Retina (tissue), 1 donor: ENCODE results near the gene TNIP1.
A peak's percentile ranks its signal among the peaks of the same experiment; 100 is the strongest.

Experiments
- DNase-seq: peaks from one replicate; pipeline ENCODE4 v3.0.0-alpha.2; 2016

TNIP1 gene

DNA sequence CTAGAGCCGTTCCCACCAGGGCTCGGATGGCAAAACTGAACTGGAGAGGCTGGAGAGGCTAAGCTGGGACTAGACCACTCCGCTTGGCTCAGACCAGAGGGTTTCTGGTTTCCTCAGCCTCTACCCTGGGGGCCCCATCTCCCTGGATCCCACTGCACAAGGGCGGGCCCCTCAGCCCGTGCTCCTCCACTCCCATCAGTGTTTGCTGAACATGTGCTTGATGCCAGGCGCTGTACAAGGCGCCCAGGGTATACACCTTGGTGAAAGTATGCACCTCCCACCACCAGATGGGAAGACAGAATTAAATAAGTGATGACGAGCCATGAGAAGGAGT, 42.5 kb downstream of the TNIP1 start:
- DNase-seq, result no peak

DNA sequence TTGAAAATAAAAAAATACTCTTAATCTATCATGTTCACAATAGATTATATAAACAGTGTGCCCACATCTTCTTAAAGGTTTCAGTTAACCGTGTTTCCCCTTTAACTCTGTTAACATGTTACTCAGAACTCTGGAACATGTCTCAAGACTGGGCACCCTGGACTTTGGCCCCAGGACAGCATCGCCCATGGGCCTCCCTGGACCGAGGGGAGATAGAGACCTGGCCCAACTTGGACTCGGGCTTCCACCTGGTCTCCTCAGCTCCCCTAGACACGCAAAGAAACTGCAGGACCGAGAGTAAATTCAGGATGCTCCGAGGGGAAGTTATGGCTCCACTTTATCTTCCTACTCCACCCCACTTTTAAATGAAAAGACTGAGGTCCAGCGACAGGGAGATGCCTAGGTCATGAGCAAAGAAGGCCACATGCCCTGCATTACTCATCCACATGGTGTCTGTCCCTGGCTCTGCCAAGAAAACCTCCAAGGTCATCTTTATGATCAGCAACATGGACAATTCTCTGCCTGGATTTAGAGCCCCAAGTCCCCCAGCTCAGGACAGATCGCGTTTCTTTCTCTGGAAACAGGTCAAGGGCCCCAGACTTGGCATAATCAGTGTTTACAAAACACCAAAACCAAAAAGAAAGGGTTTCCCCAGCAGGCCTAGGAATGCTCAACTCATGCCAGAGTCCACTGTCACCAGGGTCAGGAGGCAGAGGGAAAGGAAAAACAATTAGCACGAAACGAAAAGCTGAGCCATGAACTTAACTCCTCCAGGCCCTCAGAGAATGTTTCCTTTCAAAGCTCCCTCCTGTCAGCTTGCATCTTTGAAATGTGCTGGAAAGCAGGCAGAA, 43.0 kb downstream of the TNIP1 start:
- DNase-seq, result no peak

DNA sequence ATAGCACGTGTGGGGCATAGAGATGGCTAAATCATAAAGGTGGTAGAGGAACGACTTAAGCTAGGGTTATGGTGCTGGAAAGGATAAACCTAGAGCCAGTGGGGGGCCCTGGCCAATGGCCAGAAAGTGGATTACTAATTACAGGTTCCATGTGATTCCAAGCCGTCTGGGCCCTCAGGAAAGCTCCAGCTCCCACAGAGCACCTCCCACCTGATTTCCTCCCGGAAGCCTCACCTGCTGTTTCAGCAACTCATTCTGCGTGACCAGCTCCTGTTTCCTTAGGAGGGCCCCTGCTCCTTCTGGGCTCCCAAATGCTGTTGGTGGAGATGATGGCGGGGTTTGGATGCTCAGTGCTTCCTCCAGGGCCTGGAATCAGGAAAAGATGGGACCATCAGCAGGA, 44.3 kb downstream of the TNIP1 start:
- DNase-seq, result no peak

- DNase-seq, result no peak
Measured at GRCh38 chr5:151034422-151035379, 46.1 kb downstream of the TNIP1 start.

DNA sequence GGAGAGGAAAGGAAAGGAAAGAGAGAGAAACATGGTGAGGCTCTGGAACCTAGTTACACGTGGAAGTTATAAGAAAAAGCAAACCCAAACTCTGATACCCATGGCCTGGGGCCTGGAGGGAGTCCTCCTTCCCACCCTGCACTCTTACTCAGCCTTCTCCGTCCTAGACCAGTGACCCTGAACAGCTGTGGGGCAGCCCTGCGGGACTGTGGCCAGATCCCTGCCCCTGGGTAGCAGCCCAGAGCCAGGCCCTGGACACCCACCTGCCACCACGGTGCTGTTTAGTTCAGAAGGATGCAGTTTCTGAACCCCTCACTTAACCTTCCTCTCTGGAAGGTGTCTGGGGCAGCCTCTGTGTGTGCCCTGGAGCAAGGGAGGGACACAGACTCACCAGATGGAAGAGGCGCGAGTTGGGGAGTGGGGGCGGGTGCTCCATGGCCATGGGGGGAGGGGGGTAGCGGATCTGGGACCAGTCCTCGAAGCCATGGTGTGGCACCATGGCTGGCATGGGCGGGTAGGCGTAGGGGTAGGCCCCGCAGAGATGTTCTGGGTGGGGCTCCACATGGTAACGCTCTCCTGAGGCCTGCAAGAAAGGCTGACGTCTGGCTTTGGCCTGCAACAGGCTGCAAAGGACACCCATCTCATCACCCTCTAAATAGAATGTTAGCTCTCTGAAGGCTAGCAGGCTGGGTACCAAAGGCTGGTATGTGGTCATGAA, 47.5 kb downstream of the TNIP1 start:
- DNase-seq, result no peak

- no peak for DNase-seq
Measured at GRCh38 chr5:151031554-151031953, 49.3 kb downstream of the TNIP1 start.

GRCh38 chr5:151030379-151030778, 50.5 kb downstream of the TNIP1 start:
- DNase-seq, result no peak

DNA sequence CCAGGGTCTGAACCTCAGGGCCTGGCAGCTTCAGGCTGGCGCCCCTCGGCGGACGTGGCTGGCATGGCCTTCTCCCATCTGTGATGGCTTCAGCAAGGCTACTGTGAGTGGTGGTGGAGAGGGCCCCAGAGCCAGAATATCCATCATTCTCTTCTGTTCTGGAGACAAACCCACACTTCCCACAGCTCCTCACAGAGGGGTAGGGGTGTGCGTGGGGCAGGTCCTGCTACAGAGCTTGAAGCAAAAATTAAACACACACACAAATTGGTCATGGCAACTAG, 50.8 kb downstream of the TNIP1 start:
- DNase-seq, result no peak

GRCh38 chr5:151029179-151030055, 51.4 kb downstream of the TNIP1 start:
- no peak for DNase-seq

DNA sequence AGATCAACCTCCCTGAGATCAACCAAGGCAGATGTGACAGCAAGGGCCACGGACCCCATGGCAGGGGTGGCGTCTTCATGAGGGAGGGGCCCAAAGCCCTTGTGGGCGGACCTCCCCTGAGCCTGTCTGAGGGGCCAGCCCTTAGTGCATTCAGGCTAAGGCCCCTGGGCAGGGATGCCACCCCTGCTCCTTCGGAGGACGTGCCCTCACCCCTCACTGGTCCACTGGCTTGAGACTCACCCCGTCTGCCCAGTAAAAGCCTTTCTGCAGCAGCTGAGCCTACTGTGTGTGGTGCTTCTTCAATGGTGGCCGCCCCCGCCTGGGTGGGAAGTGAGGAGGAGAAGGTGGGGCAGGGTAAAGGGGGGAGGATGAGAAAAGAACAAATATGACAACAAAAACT, 52.1 kb downstream of the TNIP1 start:
- no peak for DNase-seq

- DNase-seq, result no peak
Measured at GRCh38 chr5:151027961-151028479, 52.8 kb downstream of the TNIP1 start.

GRCh38 chr5:151026679-151027078, 54.2 kb downstream of the TNIP1 start:
- DNase-seq, result no peak

- DNase-seq, result no peak
Measured at GRCh38 chr5:151026088-151026487, 54.7 kb downstream of the TNIP1 start.

DNA sequence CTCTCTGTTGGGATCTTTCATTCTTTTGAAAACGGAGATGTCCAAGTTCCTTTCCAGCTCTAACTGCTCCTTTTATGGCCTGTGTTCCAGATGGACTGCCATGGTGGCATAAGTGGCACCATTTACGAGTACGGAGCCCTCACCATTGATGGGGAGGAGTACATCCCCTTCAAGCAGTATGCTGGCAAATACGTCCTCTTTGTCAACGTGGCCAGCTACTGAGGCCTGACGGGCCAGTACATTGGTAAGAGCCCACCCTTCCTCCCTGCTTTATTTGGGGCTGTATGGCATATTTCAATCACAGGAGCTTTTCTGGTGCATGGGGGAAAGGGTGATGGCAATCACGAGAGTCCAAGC, 55.6 kb downstream of the TNIP1 start:
- DNase-seq, result no peak

DNA sequence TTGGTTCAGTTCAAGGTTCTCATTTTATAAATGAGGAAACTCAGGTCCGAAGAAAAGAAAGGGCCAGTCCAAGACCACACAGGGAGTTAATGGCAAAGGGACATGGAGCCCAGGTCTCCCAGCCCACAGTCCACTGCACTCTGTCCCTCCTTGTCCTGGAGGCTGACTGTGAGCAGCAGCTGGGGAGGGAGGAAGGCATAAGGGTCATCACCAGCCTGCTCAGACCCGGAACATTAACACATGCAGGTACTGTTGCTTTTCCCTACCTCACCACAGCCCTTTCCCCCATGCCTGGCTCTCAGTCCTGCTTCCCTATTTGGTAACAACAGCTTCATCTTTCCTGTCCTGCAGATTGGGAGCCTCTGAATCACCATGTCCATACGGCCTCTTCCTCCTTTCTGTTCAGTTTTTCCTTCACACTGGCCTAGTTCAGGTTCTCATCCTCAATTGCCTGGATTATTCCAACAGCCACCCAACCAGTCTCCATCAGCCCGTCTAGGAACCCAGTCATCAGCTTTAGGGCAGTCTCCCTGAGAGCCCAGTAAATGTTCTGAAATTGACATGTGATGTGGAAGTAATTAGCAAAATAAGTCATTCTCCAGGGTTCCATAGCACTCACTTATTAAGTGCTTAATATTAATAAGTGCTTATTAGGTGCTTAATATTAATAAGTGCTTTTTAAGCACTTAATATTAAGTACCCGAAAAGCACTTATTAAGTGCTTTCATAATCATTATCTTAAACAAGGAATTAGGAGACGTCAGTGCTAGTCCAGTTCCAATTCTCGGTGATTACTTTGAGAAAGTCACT, 56.2 kb downstream of the TNIP1 start:
- DNase-seq, result no peak

DNA sequence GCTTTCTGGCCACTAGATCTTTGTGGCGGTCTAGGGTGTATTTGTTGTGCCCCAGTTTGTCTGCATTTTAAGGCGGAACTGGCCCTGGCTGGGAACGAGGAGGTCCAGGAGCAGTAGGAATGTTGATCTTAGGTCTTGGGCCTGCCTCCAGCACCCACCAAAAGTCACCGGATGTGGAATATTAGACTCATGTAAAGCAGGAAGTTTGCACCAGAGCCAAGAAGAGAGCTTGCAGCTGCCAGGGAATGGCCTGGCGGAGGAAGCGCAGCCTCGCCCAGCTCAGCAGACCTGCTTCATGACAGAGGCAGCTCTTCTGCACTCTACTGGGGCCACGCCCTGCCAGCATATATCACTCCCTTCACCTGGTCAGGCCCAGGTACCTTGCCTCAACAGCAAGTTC, 57.2 kb downstream of the TNIP1 start:
- no peak for DNase-seq

DNA sequence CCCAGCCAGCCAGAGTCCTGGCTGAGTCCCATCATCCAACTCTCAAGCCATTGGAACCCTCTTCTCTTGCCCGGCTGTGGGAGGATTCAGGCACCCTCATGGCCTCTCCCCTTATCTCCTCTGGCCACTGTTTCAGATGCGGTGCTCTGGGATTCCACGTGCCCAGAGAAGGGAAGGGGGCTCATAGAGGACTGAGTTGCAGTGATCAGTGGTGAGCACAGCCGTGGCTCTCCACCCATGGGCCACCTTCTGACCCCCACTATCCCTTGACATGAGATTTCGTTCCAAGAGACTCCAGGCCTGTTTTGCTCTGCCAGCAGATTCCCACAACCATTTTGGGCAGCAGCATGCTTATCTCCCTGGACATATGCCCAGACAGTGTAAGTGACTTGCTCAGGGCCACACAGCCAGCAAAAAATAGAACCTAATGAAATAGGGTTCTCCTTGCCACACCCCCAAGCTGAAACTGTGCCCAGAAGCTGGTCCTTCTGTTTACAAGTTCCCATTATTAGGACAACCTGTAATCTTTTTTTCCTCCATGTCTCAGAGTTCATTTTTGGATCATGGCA, 57.7 kb downstream of the TNIP1 start:
- no peak for DNase-seq

DNA sequence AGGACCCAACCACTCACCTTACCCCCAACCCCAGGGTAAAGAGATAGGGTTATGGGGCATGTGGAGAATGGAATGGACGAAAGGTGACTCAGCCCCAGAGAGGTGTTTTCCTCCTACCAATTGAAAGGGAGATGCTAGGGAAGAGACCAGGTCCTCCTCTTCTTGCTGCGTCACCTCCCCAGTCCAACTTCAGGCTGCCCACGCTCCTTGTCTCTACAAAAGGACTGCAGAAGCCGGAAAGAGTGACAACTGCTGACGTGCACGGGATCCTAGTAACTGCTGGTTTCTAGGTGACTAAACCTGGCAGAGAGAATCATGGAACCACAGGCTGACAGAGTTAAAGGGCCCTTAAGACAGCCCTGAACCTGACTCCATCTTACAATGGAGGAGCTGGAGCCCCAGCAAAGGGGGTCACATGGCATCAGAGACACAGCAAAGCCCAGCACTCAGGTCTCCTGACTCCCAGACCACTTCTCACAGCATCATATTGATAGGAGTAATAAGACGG, 58.3 kb downstream of the TNIP1 start:
- DNase-seq, result no peak

DNA sequence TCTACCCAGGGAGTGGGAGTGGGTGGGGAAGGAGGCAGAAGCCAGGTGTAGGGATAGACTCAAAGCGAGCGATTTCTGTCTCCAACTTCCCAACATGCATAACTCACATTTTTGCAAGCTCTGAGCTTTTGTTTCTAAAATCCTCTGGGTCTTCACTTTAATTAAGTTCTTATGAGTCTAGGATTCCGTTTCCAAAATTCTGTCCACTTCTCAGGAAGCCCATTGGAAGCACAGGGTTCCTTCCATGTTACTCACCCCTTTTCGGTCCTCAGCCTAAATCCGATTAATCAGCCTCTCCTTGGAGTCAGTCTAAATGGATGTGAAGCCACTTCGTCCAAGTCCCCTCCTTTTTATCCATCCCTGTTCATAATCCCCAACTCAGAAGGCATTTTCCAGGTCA, 59.1 kb downstream of the TNIP1 start:
- no peak for DNase-seq

DNA sequence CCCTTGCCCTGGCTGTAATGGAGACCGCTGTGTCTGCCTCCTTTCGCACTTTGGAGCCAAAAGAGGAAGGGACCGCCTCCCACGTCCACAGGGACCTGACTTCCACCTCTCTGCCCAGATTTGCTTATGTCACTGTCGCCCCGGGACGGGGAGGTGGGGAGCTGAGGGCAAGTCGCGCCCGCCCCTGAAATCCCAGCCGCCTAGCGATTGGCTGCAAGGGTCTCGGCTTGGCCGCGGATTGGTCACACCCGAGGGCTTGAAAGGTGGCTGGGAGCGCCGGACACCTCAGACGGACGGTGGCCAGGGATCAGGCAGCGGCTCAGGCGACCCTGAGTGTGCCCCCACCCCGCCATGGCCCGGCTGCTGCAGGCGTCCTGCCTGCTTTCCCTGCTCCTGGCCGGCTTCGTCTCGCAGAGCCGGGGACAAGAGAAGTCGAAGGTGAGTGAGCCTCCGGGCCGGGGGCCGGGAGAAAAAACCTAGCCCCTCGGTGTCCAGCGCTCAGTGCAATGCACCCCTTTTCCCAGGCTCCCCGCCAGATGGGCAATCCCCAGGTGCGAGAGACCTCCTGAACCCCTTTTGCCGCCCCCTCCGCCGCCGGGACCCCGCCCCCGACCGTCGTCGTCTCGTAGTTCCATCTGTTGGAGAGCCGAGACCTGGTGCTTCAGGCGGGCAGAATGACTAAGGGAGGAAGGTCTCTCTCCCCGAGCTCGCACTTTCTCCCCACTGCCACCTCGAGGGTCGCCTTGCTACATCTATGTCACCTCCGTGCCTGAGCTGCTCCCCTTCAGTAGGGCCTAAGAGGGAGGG, 60.3 kb downstream of the TNIP1 start, which contains the start of gene GPX3:
Gene GPX3 (plus strand): TSS at position 288 of the 807 bp plus-strand sequence. CDS start 64 bp downstream, at position 352.
- DNase-seq, result peak; percentile 87
